NT2/D1 (cell line): ENCODE results near the gene NUDT5.

Experiments used
- SUZ12 ChIP-seq: IDR thresholded peaks from 2 replicates; pipeline ENCODE4 v1.6.1; 2011; ENCODE audit not compliant: insufficient read length, insufficient read depth; ENCODE audit errors: extremely low read depth
- YY1 ChIP-seq: IDR thresholded peaks from 2 replicates; pipeline ENCODE4 v1.6.1; 2011; ENCODE audit not compliant: insufficient read length, insufficient read depth

GRCh38 chr10:12158111-12158510 is 37.6 kb downstream of the NUDT5 start:
- no peak for TF ChIP-seq YY1
- no peak for TF ChIP-seq SUZ12
